NCI-H226 (cell line): ENCODE measurements around the gene RIMBP2.

Experiments
- DNase-seq: peaks from one replicate; pipeline ENCODE4 v3.0.0-alpha.2; 2015

Gene RIMBP2

DNA sequence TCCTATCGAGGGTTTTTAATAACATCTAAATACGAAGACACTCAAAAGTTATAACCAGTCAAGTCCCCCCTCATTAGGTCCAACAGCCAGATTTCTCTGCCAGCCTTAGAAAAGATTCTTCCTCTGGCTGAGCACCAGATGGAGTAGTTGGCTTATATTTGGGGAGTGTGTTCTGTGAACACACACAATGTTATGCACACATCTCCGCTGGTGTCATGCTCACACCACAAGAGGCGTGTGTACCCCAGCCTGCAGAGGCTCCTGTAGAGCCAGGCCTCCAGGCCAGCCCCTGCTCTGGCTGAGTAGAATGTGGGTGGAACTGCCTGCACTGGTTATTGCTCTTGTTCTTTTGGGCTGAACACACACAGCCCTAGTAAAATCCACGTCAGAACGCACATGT lies 314.4 kb downstream of the RIMBP2 start:
- no peak for DNase-seq

DNA sequence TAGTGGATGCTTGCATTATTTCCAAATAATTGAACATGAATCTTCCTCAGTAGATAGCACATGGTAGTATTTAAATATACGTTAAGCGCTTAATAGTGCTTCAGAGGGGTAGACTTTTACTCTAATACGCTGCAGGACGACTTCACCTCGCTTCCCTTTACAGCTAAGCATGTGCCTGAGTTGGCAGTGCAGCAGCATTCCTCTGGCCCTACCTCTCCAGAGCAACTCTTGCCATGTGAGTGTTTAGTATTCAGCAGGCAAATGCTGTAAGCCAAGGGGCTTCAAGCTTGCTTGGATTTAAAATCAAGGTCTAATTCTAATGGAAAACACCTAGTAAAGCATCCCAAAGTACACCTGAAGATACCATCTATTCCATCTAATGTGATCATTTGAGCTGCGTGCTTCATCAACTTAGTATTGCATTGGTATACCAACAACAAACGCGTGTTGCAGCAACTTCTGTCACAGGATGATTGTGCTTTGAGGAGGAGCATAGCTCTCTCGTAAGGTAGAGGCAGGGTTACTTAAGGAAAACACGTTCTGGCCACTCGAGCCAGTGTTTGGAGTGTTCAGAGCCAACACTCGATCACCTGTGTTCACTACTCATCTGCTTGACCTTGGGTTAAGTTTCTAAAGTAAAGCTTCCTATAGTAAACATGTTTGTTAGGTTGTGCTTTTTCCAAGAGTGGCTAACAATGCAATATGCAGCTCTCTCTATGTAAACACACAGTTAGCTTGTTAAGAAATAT lies 317.8 kb downstream of the RIMBP2 start:
- DNase-seq, result no peak

DNA sequence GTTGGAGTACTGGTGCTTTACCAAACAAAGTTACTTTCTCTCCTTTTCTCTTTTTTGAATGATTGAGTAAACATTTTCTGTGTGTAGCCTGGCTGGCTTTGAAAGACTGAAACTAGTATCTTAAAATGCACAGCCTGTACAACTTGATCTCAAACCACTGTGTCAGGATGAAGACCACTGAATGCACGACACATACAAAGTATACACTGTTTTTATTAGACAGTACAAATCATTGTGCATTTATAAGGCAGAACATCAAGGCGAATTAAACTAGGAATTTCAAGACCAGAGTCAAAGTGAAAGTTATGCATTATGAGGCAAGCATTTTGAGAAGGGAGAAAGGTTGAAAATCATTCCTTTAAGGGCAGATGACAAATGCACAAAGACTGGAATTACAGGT lies 319.4 kb downstream of the RIMBP2 start:
- no peak for DNase-seq

DNA sequence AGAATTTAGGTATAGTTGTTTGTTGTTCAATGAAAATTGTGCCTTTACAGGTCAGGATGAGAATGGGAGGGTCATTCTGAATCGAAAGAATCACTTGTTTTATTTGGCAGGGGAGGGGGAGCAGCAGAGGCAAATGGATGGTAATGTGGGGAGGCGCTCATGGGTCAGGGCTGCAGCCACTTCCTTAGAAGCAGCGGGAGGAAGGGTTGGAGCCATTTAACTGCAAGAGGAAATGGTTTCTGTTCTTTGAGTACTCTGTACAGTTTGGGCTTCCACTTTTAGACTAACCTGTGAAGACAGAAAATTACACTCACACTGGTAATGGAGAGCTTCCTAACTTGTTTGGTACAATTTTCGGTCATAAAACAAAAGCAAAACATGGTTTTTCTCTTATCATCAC lies 321.2 kb downstream of the RIMBP2 start:
- DNase-seq, result no peak

DNA sequence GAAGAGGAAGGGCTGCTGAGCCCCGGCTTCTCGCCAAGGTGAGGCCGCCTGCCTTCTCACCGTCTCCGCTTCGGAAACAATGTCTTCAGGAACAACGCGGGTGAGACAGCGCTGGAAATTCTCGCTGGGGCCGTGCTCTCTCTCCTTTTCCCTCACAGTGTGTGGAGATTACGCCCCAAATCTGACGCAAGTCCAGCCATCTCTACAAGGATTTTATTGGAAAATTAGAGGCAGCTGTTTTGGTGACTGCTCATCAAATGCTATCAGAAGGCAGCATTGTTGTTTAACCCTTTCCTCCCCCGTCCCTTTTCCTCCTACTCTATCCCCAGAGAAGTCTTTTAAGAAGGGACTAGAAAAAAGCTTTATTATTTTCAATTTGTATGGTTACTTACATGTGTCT lies 324.9 kb downstream of the RIMBP2 start:
- no peak for DNase-seq

DNA sequence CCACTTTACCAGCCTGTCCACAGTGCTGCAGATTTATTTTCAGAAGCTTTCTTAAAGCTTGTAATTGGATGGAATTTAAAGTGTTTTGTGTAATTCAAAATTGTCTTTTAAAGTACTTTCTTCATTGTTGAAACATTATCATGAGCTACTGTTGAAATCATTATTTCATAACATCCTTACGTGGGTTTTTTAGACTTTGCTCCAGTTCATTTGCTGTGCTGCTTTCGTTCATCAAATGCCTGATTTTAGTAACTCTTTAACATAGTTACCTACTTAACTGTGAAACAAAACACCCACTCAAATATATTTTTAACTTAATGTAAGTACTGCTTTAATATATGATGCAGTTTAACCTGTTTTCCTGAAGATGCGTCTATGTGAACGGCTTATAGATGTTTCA lies 330.9 kb downstream of the RIMBP2 start:
- DNase-seq, result no peak

DNA sequence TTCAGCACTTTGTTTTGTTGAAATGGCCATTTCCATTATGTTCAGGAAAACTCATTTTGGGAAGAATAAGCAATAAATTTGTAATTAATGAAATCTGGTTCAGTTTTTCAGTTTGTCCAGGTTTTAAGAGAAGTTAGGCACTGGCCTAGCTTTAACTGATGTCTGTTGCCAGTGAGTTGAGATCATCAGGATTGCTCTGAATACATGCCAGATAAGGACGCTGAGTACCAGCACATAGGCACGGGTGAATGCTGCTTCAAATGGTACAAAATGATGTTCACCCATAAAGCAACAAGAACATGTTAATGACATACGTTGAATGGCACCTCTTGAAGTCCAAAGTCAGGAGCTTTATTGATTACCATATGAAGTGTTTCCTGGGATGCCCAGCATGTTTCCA lies 331.9 kb downstream of the RIMBP2 start:
- DNase-seq, result no peak

DNA sequence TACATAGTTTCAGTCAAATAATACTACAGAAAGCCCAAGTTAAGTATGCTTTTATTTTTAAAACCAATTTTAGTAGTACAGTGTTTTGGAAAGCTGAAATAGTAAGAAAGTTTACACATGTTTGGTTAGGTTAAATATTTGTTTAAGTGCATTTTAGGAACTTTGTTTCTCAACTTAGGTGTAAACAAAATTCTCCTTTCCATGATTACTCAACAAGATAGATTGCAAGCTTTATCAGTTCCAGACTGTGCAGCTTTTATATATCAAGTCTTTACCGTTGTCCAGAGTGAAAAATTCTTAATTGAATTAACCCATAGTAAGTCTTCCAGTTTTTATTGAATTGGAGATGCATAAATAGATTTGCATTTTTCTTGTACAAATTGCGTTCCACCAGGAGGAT lies 333.3 kb downstream of the RIMBP2 start:
- DNase-seq, result no peak

DNA sequence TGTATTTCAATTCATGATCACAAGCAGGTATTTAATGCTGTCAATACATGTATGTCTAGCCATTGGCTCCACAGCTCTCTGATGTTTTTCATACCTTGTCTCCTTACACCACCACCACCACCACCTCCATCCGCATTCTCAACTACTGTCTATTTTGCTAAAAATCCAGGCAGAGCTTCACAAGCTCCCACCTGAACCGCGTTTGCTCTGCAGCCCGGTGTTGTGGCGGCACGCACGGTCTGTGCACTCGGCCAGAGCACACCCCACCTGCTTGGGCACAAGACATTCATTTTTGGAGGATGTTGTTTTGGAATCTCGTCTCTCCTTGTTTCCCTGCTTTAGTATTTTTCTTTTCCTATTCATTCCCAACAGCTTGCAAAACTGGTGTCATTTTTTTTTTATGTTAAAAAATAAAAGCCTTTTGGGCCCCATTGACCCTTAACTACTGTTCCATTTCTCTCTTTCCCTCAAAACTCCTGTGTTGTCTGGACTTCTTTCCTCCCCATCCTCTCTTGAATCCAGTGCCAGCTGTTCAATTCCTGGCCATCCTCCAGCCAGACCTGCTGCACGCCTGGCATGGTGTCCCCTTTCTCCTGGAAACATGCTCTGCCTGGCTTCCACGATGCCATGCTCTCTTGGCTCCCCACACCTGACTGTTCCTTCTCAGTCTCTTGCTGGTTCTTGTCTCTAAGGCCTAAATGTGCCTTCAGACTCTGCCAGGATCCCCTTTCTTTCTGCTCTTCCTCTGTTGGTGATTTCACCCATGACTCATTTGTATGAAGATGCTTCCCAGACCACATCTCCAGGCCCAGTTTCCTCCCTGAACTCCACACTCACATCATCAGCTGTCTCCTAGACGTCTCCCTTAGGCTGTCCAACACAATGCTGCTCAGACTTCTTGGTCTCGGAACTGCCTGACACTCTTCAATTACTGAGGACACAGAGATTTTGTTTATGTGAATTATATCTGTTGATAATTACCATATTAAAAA lies 340.5 kb downstream of the RIMBP2 start:
- no peak for DNase-seq

DNA sequence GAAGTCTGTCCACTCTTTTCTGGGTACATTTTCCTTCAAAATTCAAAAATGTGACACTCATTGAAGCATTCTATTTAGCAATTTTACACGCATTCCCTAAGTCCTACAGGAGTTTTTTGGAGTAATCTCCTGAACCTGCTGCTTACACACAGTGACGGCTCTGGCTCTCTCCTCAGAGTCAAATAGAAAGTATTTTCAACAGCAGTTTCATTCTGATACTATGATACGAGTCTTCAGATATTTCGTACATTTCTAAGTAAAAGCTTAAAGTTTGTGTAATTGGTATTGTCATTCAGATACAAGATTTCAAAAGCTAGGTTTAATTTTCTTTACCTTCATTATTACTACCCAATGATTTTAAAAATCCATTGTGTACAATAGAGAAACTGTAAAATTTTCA lies 342.0 kb downstream of the RIMBP2 start:
- no peak for DNase-seq

DNA sequence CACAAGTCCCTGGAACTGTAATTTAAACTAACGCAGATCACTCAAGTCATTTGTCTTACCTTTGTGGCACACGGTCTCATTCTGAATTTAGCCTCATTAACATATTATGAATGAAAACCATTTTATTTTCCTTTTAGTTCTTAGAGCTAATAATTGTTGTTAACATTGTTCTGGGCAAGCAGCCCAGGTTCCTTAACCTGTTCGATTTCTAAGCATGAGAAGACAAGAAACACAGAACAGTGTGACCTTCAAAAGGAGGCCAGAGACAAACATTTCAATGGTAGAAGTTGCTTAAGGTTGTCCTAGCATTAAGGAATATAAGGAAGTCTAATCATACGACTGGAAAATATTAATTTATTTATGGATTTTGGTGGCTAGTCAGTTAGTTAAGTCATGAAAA lies 343.2 kb downstream of the RIMBP2 start:
- no peak for DNase-seq

DNA sequence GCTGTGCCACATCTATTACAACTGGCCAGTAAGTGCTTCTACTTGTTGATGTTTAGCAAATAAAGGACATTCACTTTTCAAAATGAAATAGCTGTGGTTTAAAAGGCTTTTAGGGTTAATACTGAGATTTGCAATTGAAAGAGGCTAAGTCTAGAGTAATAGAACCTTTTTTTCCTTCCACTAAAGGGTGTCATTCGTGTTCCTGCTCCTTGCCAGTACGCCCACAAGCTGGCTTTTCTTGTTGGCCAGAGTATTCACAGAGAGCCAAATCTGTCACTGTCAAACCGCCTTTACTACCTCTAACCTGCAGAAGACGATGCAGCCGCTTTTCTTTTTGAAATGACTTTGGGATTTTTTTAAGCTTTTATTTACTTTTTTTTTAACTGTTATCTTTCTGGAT lies 344.8 kb downstream of the RIMBP2 start:
- no peak for DNase-seq

DNA sequence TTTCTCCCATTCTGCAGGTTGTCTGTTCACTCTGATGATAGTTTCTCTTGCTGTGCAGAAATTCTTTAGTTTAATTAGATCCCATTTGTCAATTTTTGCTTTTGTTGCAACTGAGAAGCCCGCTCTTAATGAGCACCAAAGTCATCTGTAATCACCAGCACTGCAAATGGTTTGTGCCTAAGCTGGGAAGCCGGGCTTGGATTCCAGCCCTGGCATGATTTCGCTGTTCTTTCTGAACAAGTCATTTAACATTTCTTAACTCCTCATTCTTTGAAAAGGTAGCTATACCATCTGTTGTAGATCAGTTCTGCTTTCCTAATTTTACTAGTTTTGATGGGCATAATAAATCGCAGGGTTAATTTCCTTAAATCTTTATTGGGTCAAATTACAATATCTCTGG lies 346.3 kb downstream of the RIMBP2 start:
- DNase-seq, result no peak

DNA sequence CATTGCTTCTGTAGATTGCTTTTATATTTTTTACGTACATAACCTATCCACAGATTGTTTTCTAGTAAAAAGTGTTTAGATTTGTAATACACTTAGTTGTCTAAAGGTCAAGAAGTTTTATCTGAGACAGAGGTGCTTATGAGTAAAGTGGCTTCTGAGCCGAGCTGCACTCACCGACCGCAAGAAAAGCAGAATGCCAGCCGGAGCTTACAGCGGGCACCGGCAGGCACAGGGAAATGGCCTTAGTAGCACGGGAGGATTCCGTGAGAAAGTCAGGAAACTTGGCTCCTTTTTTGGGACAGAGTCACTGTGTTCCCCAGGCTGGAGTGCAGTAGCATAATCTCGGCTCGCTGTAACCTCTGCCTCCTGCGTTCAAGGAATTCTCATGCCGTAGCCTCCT lies 348.6 kb downstream of the RIMBP2 start:
- no peak for DNase-seq

DNA sequence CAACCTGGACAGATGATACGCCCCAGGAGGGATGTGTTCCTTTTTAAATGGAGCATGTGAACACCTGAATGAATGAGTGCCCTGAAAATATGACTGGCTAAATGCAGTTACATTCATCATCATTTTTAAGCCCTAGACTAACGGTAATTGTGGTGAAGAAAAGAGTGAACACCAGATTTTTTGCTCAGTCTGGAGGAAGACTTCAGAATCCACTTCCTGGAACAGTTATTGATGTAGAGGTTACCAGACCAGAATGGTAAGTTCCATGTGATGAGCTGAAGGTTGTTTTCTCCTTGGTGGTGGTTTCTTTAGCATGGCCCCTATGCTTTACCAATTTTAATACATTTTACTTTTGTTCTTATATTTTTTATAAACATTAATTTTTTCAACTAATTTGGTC lies 349.1 kb downstream of the RIMBP2 start:
- no peak for DNase-seq

DNA sequence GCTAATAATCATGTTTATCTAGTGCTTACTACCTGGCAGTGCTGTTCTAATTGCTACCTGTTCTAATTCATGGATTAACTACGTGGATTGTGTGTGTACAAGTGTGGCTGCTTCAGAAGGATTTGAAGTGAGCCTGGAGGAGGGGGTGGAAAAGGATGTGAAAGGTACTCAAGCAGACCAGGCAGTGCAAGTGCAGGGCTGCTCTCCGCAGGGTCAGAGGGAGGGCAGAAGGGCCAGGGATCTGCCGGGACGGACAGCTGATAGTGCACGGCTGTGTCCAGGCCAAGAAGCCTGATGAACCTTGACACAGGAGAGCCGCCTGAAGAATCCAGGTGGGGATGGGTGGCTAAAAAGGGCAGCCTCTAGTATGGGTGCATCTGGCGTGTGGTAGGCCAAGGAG lies 349.9 kb downstream of the RIMBP2 start:
- DNase-seq, result no peak

DNA sequence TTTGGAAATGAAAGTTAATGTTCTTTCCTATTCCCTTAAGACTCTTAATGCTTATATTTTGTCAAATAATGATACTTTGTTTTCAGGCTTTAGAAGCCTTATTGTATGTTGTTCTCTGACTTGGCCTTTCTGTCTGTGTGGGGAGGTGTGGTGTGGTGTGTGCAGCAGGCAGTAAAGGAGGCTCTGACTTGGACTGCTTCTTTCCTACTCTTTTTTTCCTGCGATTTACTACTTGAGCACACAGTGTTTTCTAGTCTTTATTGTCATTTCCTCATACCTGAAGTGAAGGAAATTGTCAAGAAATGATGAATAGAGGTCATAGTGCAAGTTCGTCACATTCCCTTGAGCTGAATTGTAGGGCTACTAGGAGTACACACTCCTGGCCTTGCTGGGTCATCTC lies 351.5 kb downstream of the RIMBP2 start:
- DNase-seq, result no peak

DNA sequence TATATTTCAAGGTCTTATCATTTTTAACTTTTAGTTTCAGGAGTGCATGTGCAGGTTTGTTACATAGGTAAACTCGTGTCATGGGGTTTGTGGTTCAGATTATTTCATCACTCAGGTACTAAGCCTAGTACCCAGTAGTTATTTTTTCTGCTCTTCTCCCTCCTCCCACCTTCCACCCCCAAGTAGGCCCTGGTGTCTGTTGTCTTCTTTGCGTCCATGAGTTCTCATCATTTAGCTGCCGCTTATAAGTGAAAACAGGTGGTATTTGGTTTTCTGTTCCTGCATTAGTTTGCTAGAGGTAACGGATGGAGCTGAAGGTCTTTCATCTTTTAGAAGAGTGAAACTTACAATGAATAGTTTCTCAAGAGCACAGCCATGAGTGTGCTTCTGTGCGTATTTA lies 354.0 kb downstream of the RIMBP2 start:
- no peak for DNase-seq

DNA sequence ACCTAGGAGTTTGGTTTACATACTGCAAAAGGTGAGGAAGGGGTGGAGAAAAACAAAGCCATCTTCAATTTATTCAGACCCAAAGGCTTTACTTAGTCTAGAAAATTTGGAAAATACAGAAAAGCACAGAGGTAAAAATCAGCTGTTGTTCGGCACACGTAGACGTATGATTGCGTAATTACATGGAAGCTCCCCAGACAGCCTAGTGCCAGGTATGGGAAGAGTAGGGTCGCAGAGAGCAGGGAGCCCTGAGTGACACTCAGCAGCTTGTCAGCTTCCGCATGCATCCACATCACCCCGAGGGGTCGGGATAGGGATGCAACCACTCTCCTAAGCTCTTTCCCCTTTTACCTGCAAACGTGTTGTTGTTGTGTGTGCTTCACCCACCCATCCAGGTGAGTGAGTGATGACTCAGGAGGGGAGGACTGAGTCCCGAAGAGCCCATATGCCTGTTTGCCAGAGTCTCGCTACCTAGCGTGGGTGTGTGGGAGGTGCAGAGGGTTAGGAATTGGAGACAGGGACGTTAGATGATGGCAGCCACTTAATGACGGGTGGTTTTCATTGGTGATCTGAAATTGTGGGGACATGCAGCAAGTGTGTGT lies 358.3 kb downstream of the RIMBP2 start:
- DNase-seq, result no peak

DNA sequence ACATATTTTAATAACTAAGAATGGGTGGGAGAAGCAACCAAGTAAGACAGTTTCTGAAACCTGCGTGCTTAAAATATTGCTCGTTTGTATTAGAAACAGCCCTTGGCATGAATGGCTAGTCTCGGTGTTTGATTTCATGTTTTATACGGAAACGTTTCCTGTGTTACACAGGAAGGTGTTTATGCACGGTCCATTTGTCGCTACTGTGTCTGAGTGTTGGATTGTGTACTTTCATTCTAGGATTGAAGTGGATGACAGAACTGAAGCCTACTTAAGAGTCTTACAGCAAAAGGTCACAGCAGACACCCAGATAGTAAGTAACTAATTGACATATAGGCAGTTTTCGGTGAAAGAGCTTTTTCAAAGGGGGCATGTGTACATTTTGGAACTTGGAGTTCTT lies 358.9 kb downstream of the RIMBP2 start:
- DNase-seq, result no peak

DNA sequence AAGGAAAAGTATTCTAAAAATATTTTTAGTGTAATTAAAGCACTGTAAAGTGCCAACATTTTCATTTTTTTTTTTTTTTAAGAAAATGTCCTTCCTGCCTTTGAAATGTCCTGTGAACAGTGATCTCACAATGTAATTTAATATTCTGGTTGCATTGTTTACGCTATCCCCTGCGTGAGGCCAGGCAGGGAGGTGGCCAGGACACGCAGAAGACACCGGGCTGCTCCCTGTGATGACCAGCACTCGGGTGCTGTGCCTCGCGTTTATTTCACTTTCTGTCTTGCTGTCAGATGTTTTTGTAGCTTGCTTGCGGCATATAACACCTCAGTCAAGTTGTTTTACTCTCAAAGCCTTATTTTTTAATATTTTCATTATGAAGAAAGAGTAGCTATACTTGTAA lies 359.9 kb downstream of the RIMBP2 start:
- DNase-seq, result no peak

DNA sequence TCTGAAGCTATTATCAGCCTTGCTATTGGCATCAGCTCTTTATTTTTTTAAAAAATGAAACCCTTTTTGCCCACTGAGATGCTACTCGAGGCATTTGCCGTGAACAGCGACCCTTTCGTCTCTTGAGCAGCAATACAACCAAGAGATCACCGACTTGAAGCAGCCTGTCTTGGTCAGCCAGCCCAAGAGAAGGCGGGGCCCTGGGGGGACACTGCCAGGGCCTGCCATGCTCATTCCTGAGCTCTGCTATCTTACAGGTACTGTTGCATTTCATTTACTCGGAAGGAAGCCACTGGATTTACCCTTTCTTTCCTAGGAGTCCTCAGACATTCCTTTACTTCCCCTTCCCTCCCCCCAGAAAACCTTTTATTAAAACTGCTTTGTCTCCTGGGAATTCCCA lies 361.7 kb downstream of the RIMBP2 start:
- no peak for DNase-seq

DNA sequence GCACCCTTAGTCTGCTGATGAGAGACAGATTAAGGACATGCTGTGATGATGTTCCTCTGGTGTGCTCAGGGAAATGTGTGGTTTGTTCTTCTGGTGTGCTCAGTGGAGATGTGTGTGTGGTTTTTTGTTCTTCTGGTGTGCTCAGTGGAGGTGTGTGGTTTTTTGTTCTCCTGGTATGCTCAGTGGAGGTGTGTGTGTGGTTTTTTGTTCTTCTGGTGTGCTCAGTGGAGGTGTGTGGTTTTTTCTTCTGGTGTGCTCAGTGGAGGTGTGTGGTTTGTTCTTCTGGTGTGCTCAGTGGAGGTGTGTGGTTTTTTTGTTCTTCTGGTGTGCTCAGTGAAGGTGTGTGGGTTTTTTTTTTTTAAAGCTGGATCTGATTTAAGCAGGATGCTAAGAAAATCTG lies 363.0 kb downstream of the RIMBP2 start:
- no peak for DNase-seq

DNA sequence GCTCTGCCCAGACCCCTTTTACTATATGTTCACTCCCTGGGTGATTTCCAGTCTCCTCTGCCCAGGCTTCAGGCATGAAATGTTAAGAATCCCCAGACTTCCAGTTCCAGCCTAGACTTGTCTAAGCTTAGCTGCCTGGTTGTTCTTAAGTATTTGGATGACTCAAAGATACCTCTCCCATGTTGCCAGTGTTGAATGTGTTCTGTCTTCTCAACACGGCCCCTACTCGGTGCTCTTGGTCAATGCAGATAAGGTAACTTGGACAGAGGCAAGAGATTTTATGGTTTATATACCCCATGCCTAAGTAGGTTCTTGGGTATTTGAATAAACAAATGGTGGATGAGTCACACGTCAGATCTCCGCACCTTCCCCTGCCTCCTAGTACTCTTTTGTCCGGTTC lies 364.8 kb downstream of the RIMBP2 start:
- DNase-seq, result no peak
